Ascending aorta (tissue), 2 donors: ENCODE data around the gene PRKD1. TPM values are rescaled to one million over a fixed set of nuclear protein-coding genes. Genes with fewer than 3 reads are reported as not detected.
A peak's percentile ranks its signal among the peaks of the same experiment; 100 is the strongest.

Experiments
- DNase-seq, 2 donors: peaks; one replicate each; pipeline ENCODE4 v3.0.0-alpha.2; 2019; ENCODE audit warnings: low spot score in 2 of 2
- H3K27ac ChIP-seq, 2 donors: fragments of 200-600 bp; sonication (generic); one replicate each; pipeline ENCODE4 v1.5.1; 2016 to 2017; ENCODE audit warnings: mild to moderate bottlenecking in 1 of 2
- H3K27me3 ChIP-seq: fragments of 200-600 bp; sonication (generic); one replicate; pipeline ENCODE4 v1.5.1; 2017
- H3K36me3 ChIP-seq, 2 donors: fragments of 200-600 bp; sonication (generic); one replicate each; pipeline ENCODE4 v1.5.1; 2016
- H3K4me1 ChIP-seq, 2 donors: fragments of 200-600 bp; sonication (generic); one replicate each; pipeline ENCODE4 v1.5.1; 2016 to 2017; ENCODE audit warnings: mild to moderate bottlenecking in 1 of 2
- H3K4me3 ChIP-seq, 2 donors: fragments of 200-600 bp; sonication (generic); one replicate each; pipeline ENCODE4 v1.5.1; 2016 to 2017; ENCODE audit warnings: mild to moderate bottlenecking in 1 of 2
- H3K9me3 ChIP-seq, 2 donors: fragments of 200-600 bp; sonication (generic); one replicate each; pipeline ENCODE4 v1.5.1; 2016
- CTCF ChIP-seq, 3 experiments: fragments of 200-600 bp in 2 of 3; fragments of 450-650 bp in 1 of 3; sonication (generic) in 2 of 3; IDR thresholded peaks; one replicate each; pipeline ENCODE4 v1.5.1; 2016 to 2019; ENCODE audit warnings: antibody characterized with exemption in 3 of 3, mild to moderate bottlenecking in 1 of 3, moderate library complexity in 1 of 3
- intact Hi-C: fragments of 100-400 bp; cut with DNase I; formaldehyde crosslinking; loops from one replicate; pipeline ENCODE4 v1.15.1; 2023
- total RNA-seq: library from RNA; depleted of rRNA; stranded (reverse); fragments of >200 nt; gene quantifications from one replicate; pipeline ENCODE4 v1.1.0, GENCODE V29; 2016

Gene PRKD1
- total RNA-seq, 1 donor from 2014 or later: 34.6 TPM

- Histone ChIP-seq H3K4me3 (no peak overlapping the region), H3K4me1 (no peaks in the 10 kb centered on the region), H3K36me3 (no peaks in the 10 kb centered on the region), H3K27ac (no peak overlapping the region), H3K27me3 (no peaks in the 10 kb centered on the region), H3K9me3 (peaks cover 22% of the 10 kb centered on the region in 2 donors)
- intact Hi-C loops: no loop called here
- no peak for TF ChIP-seq CTCF (IDR thresholded peaks at IDR 0.05)
- DNase-seq: no peak
Observed at GRCh38 chr14:29838752-29839151, 88.9 kb downstream of the PRKD1 start.

- Histone ChIP-seq H3K4me3 (no peak overlapping the region), H3K36me3 (no peaks in the 10 kb centered on the region), H3K27ac (no peak overlapping the region), H3K9me3 (peaks cover 22% of the 10 kb centered on the region in 2 donors), H3K4me1 (no peaks in the 10 kb centered on the region), H3K27me3 (no peaks in the 10 kb centered on the region)
- TF ChIP-seq CTCF (IDR thresholded peaks at IDR 0.05): no peak
- intact Hi-C loops: no loop called here
- no peak for DNase-seq
Observed at GRCh38 chr14:29836395-29836794, 91.3 kb downstream of the PRKD1 start.

- no peaks in the 10 kb centered on the region for H3K9me3 ChIP-seq
- no peak for DNase-seq
- H3K4me3 ChIP-seq: no peak overlapping the region
- H3K36me3 ChIP-seq: no peaks in the 10 kb centered on the region
- no peaks in the 10 kb centered on the region for H3K27me3 ChIP-seq
- intact Hi-C loops: no loop called here
- no peak for TF ChIP-seq CTCF (IDR thresholded peaks at IDR 0.05)
- no peak overlapping the region for H3K27ac ChIP-seq
- no peaks in the 10 kb centered on the region for H3K4me1 ChIP-seq
Observed at GRCh38 chr14:29832042-29832441, 95.6 kb downstream of the PRKD1 start.

- Histone ChIP-seq H3K9me3 (no peaks in the 10 kb centered on the region), H3K36me3 (no peaks in the 10 kb centered on the region), H3K4me3 (no peak overlapping the region), H3K27ac (no peak overlapping the region), H3K27me3 (no peaks in the 10 kb centered on the region), H3K4me1 (no peaks in the 10 kb centered on the region)
- TF ChIP-seq CTCF (IDR thresholded peaks at IDR 0.05): no peak
- no peak for DNase-seq
- intact Hi-C loops: no loop called here
Observed at GRCh38 chr14:29829851-29830250, 97.8 kb downstream of the PRKD1 start.

GRCh38 chr14:29823816-29824215 lies 103.8 kb downstream of the PRKD1 start:
- intact Hi-C loops: no loop called here
- TF ChIP-seq CTCF (IDR thresholded peaks at IDR 0.05): no peak
- Histone ChIP-seq H3K27me3 (no peaks in the 10 kb centered on the region), H3K4me3 (no peak overlapping the region), H3K9me3 (no peaks in the 10 kb centered on the region), H3K4me1 (peaks cover 0 to 7% of the 10 kb centered on the region in 2 donors), H3K36me3 (no peaks in the 10 kb centered on the region), H3K27ac (peak overlapping the region in 1 of 2 donors; percentile 1)
- no peak for DNase-seq

GRCh38 chr14:29822430-29822709 lies 105.3 kb downstream of the PRKD1 start:
- Histone ChIP-seq H3K4me1 (peaks cover 0 to 7% of the 10 kb centered on the region in 2 donors), H3K4me3 (no peak overlapping the region), H3K9me3 (no peaks in the 10 kb centered on the region), H3K27me3 (no peaks in the 10 kb centered on the region), H3K36me3 (no peaks in the 10 kb centered on the region), H3K27ac (no peak overlapping the region)
- intact Hi-C loops: no loop called here
- no peak for DNase-seq
- no peak for TF ChIP-seq CTCF (IDR thresholded peaks at IDR 0.05)
